Activated CD8-positive, alpha-beta T cell treated with anti-CD3 and anti-CD28 coated beads for 36 hours (primary cell): ENCODE data around the gene ECE1. TPM values are rescaled to one million over a fixed set of nuclear protein-coding genes. Genes with fewer than 3 reads are reported as not detected.
A peak's percentile ranks its signal among the peaks of the same experiment; 100 is the strongest.
"Not testable (repeated sequence)": the region's sequence is repeated elsewhere in the genome, so short reads cannot be mapped to it uniquely, and the experiment has no call there.

Experiments used
- ATAC-seq: fragments of 200-7000 bp; cut with Tn5 transposase; one replicate; pipeline ENCODE4 v1.10.0; 2021; ENCODE audit warnings: mild to moderate bottlenecking, moderate library complexity
- CTCF ChIA-PET: fragments of 350-600 bp; sonication (Branson Sonifier 250); formaldehyde crosslinking; loops from one replicate; lab custom pipeline; 2021; ENCODE audit warnings: antibody characterized with exemption; lab: Charles Lee
- POLR2A ChIA-PET: fragments of 350-600 bp; sonication (Branson Sonifier 250); formaldehyde crosslinking; loops from one replicate; lab custom pipeline; 2021; ENCODE audit warnings: antibody characterized with exemption; lab: Charles Lee
- DNase-seq: peaks from one replicate; pipeline ENCODE4 v3.0.0-alpha.2; 2020
- H3K27ac Mint-ChIP-seq: one replicate; pipeline ENCODE4 v1.8.0; 2021; ENCODE audit warnings: mild to moderate bottlenecking, mixed read lengths
- H3K27me3 Mint-ChIP-seq: one replicate; pipeline ENCODE4 v1.8.0; 2021; ENCODE audit warnings: mixed read lengths
- H3K36me3 Mint-ChIP-seq: one replicate; pipeline ENCODE4 v1.8.0; 2021; ENCODE audit warnings: low read depth, mixed read lengths
- H3K4me1 Mint-ChIP-seq: one replicate; pipeline ENCODE4 v1.8.0; 2021; ENCODE audit warnings: low read depth, mixed read lengths
- H3K4me3 Mint-ChIP-seq: one replicate; pipeline ENCODE4 v1.8.0; 2021; ENCODE audit warnings: mild to moderate bottlenecking, moderate library complexity, mixed read lengths
- H3K9me3 Mint-ChIP-seq: one replicate; pipeline ENCODE4 v1.8.0; 2021; ENCODE audit warnings: mixed read lengths
- intact Hi-C: fragments of 100-400 bp; cut with micrococcal nuclease; formaldehyde crosslinking; loops from one replicate; pipeline ENCODE4 v1.10.0; 2022
- total RNA-seq, 2 experiments: library from RNA; stranded (reverse); gene quantifications; one replicate each; pipeline ENCODE4 v1.2.3, GENCODE V29; 2021
- TF ChIP-seq, protein P1 (sequence below): fragments of 200-600 bp; IDR thresholded peaks from one replicate; pipeline ENCODE4 v1.8.0; 2022; ENCODE audit warnings: antibody characterized with exemption, mild to moderate bottlenecking

The ECE1 gene
- total RNA-seq, 2 experiments from 2014 or later: 118 to 127 TPM

DNA sequence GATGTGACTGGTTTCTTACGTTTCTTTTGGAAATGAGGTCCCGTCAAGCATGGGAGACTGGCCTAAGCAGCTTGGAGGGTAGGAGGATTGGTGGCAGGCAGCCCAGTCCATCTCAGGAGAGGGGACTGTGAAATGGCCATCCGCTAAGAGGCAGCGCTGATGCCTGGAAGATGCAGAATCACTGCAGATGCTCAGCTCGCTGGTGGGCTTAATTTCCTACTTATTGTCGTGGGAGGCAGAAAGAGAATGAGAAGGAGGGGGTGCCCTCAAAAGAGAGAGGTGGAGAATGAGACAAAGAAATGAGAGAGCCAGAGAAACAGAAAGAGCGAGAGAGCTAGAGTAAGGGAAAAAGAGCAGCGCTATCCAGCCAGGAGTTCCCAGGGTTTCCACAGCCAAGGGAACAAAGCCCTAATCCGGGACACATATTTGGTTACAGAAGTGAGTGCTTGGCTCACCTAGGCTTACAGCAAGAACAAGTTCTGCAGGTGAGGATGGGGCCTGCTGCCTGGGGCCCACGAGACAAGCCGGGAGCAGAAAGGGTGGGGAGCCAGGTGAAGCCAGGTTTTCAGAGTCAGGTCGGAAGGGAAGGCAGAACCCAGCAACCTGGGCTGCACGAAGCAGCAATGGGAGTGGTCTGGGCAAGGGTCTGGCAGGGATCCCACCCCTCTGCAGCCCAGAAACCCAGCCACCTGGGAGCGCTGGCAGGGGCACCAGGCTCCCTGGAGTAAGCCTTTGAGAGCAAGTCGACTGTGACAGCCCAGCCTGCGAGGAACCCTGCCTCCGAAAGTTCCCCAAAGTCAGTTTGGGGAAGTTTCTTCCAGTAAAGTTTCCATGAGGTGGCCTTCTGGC lies 5.8 kb downstream of the ECE1 start:
- intact Hi-C loops: no loop called here
- Mint-ChIP-seq H3K36me3 (peaks cover 50% of the 10 kb centered on the region), H3K27me3 (no peaks in the 10 kb centered on the region), H3K4me3 (no peak overlapping the region), H3K27ac (peak overlapping the region; percentile 49), H3K9me3 (no peaks in the 10 kb centered on the region), H3K4me1 (peaks cover 49% of the 10 kb centered on the region)
- no peak for DNase-seq
- ChIA-PET POLR2A (interaction anchor here (0.7 kb wide), 1 partner anchor 26 kb away, joined by 3 read pairs; no protein-coding TSS in a partner anchor), CTCF (interaction anchor here (1.5 to 10.4 kb wide), 2 partner anchors 14 to 84 kb away, joined by 3 to 107 read pairs; no protein-coding TSS in a partner anchor)
- no peak for ATAC-seq
- TF ChIP-seq, protein P1, sequence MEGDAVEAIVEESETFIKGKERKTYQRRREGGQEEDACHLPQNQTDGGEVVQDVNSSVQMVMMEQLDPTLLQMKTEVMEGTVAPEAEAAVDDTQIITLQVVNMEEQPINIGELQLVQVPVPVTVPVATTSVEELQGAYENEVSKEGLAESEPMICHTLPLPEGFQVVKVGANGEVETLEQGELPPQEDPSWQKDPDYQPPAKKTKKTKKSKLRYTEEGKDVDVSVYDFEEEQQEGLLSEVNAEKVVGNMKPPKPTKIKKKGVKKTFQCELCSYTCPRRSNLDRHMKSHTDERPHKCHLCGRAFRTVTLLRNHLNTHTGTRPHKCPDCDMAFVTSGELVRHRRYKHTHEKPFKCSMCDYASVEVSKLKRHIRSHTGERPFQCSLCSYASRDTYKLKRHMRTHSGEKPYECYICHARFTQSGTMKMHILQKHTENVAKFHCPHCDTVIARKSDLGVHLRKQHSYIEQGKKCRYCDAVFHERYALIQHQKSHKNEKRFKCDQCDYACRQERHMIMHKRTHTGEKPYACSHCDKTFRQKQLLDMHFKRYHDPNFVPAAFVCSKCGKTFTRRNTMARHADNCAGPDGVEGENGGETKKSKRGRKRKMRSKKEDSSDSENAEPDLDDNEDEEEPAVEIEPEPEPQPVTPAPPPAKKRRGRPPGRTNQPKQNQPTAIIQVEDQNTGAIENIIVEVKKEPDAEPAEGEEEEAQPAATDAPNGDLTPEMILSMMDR: no peak

DNA sequence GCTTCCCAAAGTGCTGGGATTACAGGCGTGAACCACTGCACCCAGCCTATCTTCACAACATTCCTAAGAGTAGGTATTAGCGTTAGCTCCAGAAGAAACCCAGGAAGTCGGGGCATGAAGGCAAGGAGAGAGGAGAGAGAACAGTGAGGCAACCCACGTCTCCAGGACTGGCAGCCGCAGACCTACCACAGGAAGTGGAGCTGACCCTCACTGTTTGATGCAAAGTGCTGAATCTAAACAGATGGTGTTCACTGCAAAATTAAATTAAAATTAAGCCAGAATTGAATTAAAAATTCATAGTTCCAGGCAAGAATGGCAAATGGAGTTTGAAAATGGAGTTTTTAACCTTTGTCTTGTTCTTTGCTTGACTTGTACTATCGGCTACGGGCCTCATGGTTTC lies 6.7 kb downstream of the ECE1 start:
- no peaks in the 10 kb centered on the region for H3K27me3 Mint-ChIP-seq
- peaks cover 48% of the 10 kb centered on the region for H3K4me1 Mint-ChIP-seq
- intact Hi-C loops: no loop called here
- no peak overlapping the region for H3K27ac Mint-ChIP-seq
- CTCF ChIA-PET: interaction anchor here (1.5 to 10.4 kb wide), 2 partner anchors 14 to 85 kb away, joined by 3 to 107 read pairs; no protein-coding TSS in a partner anchor
- H3K4me3 Mint-ChIP-seq: no peak overlapping the region
- H3K9me3 Mint-ChIP-seq: no peaks in the 10 kb centered on the region
- DNase-seq (no peak), ATAC-seq (no peak)
- TF ChIP-seq, protein P1: no peak
- H3K36me3 Mint-ChIP-seq: peaks cover 49% of the 10 kb centered on the region
- POLR2A ChIA-PET: no interaction called here

DNA sequence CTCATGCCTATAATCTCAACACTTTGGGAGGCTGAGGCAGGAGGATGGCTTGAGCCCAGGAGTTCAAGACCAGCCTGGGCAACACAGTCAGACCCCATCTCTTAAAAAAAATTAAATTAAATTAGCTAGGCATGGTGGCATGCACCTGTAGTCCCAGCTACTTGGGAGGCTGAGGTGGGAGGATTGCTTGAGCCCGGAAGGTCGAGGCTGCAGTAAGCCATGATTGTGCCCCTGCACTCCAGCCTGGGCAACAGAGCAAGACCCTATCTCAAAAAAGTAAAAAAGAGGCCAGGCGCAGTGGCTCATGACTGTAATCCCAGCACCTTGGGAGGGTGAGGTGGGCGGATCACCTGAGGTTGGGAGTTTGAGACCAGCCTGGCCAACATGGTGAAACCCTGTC lies 8.2 kb downstream of the ECE1 start:
- DNase-seq, ATAC-seq, H3K27me3 Mint-ChIP-seq, H3K4me3 Mint-ChIP-seq, H3K9me3 Mint-ChIP-seq, intact Hi-C loops, H3K27ac Mint-ChIP-seq: not testable (repeated sequence)
- ChIA-PET CTCF (interaction anchor here (1.3 to 10.4 kb wide), 2 partner anchors 11 to 12 kb away, joined by 3 to 107 read pairs; no protein-coding TSS in a partner anchor), POLR2A (interaction anchor here (0.9 to 1.0 kb wide), 2 partner anchors 10 to 21 kb away, joined by 3 to 4 read pairs; no protein-coding TSS in a partner anchor)
- Mint-ChIP-seq H3K4me1 (peaks cover 49% of the 10 kb centered on the region), H3K36me3 (peaks cover 46% of the 10 kb centered on the region)

DNA sequence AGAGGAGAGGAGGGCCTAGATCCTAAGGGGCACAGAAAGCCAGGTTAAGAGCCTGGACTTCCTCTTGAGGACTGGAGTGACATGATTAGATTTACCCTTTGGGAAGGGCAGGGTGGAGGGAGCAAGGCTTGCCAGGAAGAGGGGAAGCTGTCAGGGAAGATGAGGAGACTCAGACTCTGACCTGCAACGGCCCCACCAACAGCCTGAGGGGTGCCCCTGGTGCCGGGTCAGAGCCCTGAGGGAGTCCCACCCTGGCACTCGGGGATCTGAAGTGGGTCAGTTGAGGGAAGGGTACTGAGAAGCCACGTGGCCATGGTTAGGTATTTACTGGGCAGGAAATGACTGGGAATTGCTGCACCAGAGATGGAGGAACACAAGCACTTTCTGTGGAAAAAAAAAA lies 9.8 kb downstream of the ECE1 start:
- H3K27ac Mint-ChIP-seq: peak overlapping the region; percentile 88
- peak overlapping the region; percentile 1 for H3K4me3 Mint-ChIP-seq
- no peaks in the 10 kb centered on the region for H3K27me3 Mint-ChIP-seq
- intact Hi-C loops: no loop called here
- POLR2A ChIA-PET: interaction anchor here (1.1 to 3.0 kb wide), 3 partner anchors 11 to 50 kb away, joined by 3 to 9 read pairs (median 6); no protein-coding TSS in a partner anchor
- TF ChIP-seq, protein P1: no peak
- no peak for ATAC-seq
- H3K4me1 Mint-ChIP-seq: peaks cover 56% of the 10 kb centered on the region
- peaks cover 39% of the 10 kb centered on the region for H3K36me3 Mint-ChIP-seq
- no peak for DNase-seq
- CTCF ChIA-PET: interaction anchor here (1.1 to 10.4 kb wide), 2 partner anchors 10 kb away, joined by 3 to 107 read pairs; no protein-coding TSS in a partner anchor
- H3K9me3 Mint-ChIP-seq: no peaks in the 10 kb centered on the region

DNA sequence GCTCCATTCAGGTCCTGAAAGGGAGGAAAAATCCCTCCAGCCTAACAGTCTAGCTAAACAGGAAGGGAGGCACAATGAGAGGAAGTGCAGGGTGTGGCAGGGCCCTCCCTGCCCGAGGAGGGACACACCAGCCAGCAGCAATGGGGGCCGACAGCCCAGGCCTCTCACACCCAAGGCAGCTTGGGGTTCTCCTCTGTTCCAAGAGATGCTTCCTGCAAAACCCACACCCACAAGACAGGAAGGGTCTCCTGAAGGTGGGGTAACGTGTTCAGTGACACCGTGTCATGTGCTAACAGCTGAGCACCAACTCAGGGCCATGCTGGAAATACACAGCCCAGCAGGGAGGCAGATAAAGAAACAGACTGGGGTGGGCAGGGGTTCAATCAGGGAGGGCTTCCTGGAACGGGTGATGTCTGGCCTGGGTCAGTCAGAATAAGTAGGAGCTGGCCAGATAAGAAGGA lies 10.2 kb downstream of the ECE1 start:
- Mint-ChIP-seq H3K27me3 (no peaks in the 10 kb centered on the region), H3K27ac (peak overlapping the region; percentile 88), H3K4me1 (peaks cover 58% of the 10 kb centered on the region), H3K4me3 (peak overlapping the region; percentile 1), H3K9me3 (no peaks in the 10 kb centered on the region), H3K36me3 (peaks cover 38% of the 10 kb centered on the region)
- CTCF ChIA-PET: interaction anchor here (1.0 to 10.4 kb wide), 4 partner anchors 10 to 88 kb away, joined by 3 to 107 read pairs (median 5); no protein-coding TSS in a partner anchor
- POLR2A ChIA-PET: interaction anchor here (1.1 to 3.0 kb wide), 5 partner anchors 10 to 65 kb away, joined by 3 to 9 read pairs (median 6); no protein-coding TSS in a partner anchor
- DNase-seq (no peak), ATAC-seq (peak; percentile 42)
- TF ChIP-seq, protein P1: no peak
- intact Hi-C loops: no loop called here
